Measurements from ENCODE around the gene HIP1R.

Gene HIP1R

DNA sequence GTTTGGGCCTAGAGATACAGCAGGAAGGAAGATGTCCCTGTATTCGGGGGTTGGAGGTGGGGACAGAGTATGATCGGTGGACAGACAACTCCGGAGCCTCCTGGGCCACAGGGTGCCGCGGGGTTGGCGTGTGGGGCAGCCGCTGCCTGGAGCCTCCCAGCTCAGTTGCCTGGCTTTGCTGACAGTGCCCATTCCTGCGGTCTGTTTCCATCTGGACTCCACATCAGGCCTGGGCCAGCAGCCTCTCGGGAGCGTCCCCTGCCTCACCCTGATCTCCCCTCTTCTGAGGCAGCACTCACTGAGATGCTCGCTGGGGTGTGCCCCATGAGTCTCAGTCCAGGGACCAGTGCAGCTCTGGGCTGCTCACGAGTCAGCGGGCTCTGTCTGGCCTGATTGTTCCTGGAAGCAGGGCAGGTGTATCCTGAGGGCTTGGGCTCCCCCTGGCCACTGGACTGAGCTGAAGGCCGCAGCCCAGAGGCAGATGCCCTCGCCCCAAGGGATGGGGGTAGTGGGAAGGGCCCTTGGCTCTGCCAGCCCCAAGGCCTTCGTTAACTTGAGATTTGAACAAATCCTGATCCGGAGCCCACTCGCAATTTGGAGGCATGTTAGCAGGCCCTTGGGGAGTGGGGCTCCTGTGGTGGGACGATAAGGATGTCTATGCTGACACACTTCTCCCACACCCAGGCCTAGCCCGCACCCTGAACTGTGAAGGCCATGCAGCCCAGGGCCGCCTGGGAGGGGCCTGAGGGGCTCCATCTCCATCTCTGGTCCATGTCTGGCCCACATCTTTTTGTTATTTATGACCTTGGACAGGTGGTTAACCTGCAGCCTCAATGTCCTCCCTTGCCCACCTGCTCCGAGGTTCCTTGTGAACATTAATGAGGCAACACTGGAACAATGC, 7.5 kb downstream of the HIP1R start:
- Histone ChIP-seq H3K27ac (ENCODE audit: low read depth, low read length) (no peak overlapping the region), H4K20me1 (ENCODE audit: control insufficient read depth, insufficient read depth, low read depth, low read length) (peaks cover 23% of the 10 kb centered on the region; the same call in 1 of the 2 replicates), H3F3A (ENCODE audit: control insufficient read depth, insufficient read depth) (no peaks in the 10 kb centered on the region), H3K4me3 (ENCODE audit: low read length) (no peak overlapping the region), H3K9me2 (replicated peaks; ENCODE audit: control insufficient read depth, low read length) (no peaks in the 10 kb centered on the region), H3K79me2 (ENCODE audit: control insufficient read depth, low read length) (peaks cover 97% of the 10 kb centered on the region), H3K9me3 (ENCODE audit: control insufficient read depth, insufficient read depth, low read length) (no peaks in the 10 kb centered on the region), H3K27me3 (ENCODE audit: control insufficient read depth, low read length) (no peaks in the 10 kb centered on the region), H3K36me3 (ENCODE audit: control insufficient read depth, low read length) (peaks cover 18% of the 10 kb centered on the region), H3K4me1 (ENCODE audit: control insufficient read depth, low read length) (peaks cover 15% of the 10 kb centered on the region), H3K4me2 (ENCODE audit: low read length) (no peak overlapping the region)
- TF ChIP-seq, protein P1, sequence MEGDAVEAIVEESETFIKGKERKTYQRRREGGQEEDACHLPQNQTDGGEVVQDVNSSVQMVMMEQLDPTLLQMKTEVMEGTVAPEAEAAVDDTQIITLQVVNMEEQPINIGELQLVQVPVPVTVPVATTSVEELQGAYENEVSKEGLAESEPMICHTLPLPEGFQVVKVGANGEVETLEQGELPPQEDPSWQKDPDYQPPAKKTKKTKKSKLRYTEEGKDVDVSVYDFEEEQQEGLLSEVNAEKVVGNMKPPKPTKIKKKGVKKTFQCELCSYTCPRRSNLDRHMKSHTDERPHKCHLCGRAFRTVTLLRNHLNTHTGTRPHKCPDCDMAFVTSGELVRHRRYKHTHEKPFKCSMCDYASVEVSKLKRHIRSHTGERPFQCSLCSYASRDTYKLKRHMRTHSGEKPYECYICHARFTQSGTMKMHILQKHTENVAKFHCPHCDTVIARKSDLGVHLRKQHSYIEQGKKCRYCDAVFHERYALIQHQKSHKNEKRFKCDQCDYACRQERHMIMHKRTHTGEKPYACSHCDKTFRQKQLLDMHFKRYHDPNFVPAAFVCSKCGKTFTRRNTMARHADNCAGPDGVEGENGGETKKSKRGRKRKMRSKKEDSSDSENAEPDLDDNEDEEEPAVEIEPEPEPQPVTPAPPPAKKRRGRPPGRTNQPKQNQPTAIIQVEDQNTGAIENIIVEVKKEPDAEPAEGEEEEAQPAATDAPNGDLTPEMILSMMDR (IDR thresholded peaks at IDR 0.05; ENCODE audit: low read depth, low read length, poor library complexity, severe bottlenecking): no peak
- TF ChIP-seq EZH2phosphoT487 (IDR thresholded peaks at IDR 0.05; ENCODE audit: borderline replicate concordance, low read length): no peak

DNA sequence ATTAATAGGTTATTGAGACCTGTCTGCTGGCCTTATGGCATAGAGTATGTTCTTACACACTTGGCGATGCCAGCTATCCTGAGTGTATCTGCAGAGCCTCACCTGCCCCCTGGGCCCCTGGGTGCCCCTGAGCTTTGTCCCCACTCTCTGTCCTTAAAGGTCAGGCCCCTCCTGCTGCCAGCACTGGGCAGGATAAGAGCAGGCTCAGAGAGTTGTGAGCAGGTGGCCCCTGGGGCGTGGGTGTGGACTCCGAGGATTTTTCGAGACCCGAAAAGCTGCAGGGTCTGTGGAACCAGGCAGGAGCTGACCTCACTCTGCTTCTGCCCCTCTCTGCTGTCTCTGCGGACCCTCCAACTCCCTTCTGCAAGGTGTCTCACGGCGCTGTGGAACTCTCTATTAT, 8.2 kb downstream of the HIP1R start:
- TF ChIP-seq, protein P1 (IDR thresholded peaks at IDR 0.05; ENCODE audit: low read depth, low read length, poor library complexity, severe bottlenecking): no peak
- TF ChIP-seq EZH2phosphoT487 (IDR thresholded peaks at IDR 0.05; ENCODE audit: borderline replicate concordance, low read length): no peak
- H3K36me3 ChIP-seq (ENCODE audit: control insufficient read depth, low read length): peaks cover 16% of the 10 kb centered on the region
- H3F3A ChIP-seq (ENCODE audit: control insufficient read depth, insufficient read depth): no peaks in the 10 kb centered on the region
- H3K4me1 ChIP-seq (ENCODE audit: control insufficient read depth, low read length): peaks cover 8% of the 10 kb centered on the region
- H3K4me3 ChIP-seq (ENCODE audit: low read length): no peak overlapping the region
- peaks cover 91% of the 10 kb centered on the region for H3K79me2 ChIP-seq (ENCODE audit: control insufficient read depth, low read length)
- 0 out of 2 replicates have a peak, but pooled peaks cover 17% of the 10 kb centered on the region for H4K20me1 ChIP-seq (ENCODE audit: control insufficient read depth, insufficient read depth, low read depth, low read length)
- H3K9me3 ChIP-seq (ENCODE audit: control insufficient read depth, insufficient read depth, low read length): no peaks in the 10 kb centered on the region
- H3K9me2 ChIP-seq (replicated peaks; ENCODE audit: control insufficient read depth, low read length): no peaks in the 10 kb centered on the region
- no peaks in the 10 kb centered on the region for H3K27me3 ChIP-seq (ENCODE audit: control insufficient read depth, low read length)
- no peak overlapping the region for H3K4me2 ChIP-seq (ENCODE audit: low read length)
- H3K27ac ChIP-seq (ENCODE audit: low read depth, low read length): no peak overlapping the region

DNA sequence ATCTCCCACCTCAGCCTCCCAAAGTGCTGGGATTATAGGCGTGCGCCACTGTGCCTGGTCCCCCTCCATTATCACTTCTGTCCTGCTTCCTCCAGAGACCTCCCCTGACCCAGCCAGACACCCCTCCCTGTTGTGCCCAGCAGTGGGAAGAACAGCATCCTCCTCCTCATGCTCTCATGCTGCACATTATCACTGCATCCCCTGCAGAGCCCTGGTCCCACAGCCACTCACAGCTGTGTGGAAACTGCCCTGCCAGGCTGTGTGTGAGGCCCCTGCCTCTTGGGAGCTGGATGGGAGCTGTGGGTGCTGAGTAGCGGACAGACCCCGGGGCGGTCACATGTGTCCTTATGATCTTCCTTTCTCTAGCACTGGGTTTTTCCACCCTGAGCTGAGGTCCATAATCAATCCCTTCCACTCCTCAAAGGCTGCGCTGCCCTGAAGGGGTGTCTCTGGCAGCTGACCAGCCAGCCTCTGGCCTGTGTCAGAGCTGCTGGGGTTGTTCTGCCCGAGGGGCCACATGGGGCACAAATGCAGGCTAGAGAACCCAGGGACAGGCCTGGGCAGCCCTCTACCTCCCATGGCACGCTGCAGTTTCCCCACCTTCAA, 9.2 kb downstream of the HIP1R start:
- H3K4me1 ChIP-seq (ENCODE audit: control insufficient read depth, low read length): no peaks in the 10 kb centered on the region
- H3K79me2 ChIP-seq (ENCODE audit: control insufficient read depth, low read length): peaks cover 81% of the 10 kb centered on the region
- H3K27me3 ChIP-seq (ENCODE audit: control insufficient read depth, low read length): no peaks in the 10 kb centered on the region
- H3K4me3 ChIP-seq (ENCODE audit: low read length): no peak overlapping the region
- H3K27ac ChIP-seq (ENCODE audit: low read depth, low read length): no peak overlapping the region
- no peaks in the 10 kb centered on the region for H3F3A ChIP-seq (ENCODE audit: control insufficient read depth, insufficient read depth)
- H3K9me2 ChIP-seq (replicated peaks; ENCODE audit: control insufficient read depth, low read length): no peaks in the 10 kb centered on the region
- H3K36me3 ChIP-seq (ENCODE audit: control insufficient read depth, low read length): peaks cover 6% of the 10 kb centered on the region
- TF ChIP-seq EZH2phosphoT487 (IDR thresholded peaks at IDR 0.05; ENCODE audit: borderline replicate concordance, low read length): no peak
- TF ChIP-seq, protein P1 (IDR thresholded peaks at IDR 0.05; ENCODE audit: low read depth, low read length, poor library complexity, severe bottlenecking): no peak
- H3K4me2 ChIP-seq (ENCODE audit: low read length): no peak overlapping the region
- H3K9me3 ChIP-seq (ENCODE audit: control insufficient read depth, insufficient read depth, low read length): no peaks in the 10 kb centered on the region
- 0 out of 2 replicates have a peak, but pooled peaks cover 9% of the 10 kb centered on the region for H4K20me1 ChIP-seq (ENCODE audit: control insufficient read depth, insufficient read depth, low read depth, low read length)

Data from DOHH2 (cell line).